Right lobe of liver (tissue), 6 donors: Measurements from ENCODE around the gene SH3RF1. TPM values are rescaled to one million over a fixed set of nuclear protein-coding genes. Genes with fewer than 3 reads are reported as not detected.
"Not testable (repeated sequence)": the region's sequence is repeated elsewhere in the genome, so short reads cannot be mapped to it uniquely, and the experiment has no call there.

Source experiments
- ATAC-seq, 4 donors: fragments of 200-7000 bp; cut with Tn5 transposase; one replicate each; pipeline ENCODE4 v1.9.1; 2020; ENCODE audit warnings: mild to moderate bottlenecking in 4 of 4, moderate library complexity in 4 of 4
- DNase-seq, 3 donors: peaks; one replicate each; pipeline ENCODE4 v3.0.0-alpha.2; 2020
- H3K27ac ChIP-seq, 3 donors: fragments of 200-600 bp; one replicate each; pipeline ENCODE4 v1.8.0; 2022
- H3K27me3 ChIP-seq, 2 donors: fragments of 200-600 bp; one replicate each; pipeline ENCODE4 v1.8.0; 2022
- H3K36me3 ChIP-seq, 4 donors: fragments of 200-600 bp; sonication (generic) in 1 of 4; one replicate each; pipeline versions ENCODE4 v1.5.1 to v1.8.0; 2017 to 2022; ENCODE audit warnings: control low read depth in 1 of 4
- H3K4me1 ChIP-seq, 4 donors: fragments of 200-600 bp; sonication (generic) in 1 of 4; one replicate each; pipeline versions ENCODE4 v1.5.1 to v1.8.0; 2017 to 2022; ENCODE audit warnings: control low read depth in 1 of 4
- H3K4me3 ChIP-seq, 3 donors: fragments of 200-600 bp; one replicate each; pipeline ENCODE4 v1.8.0; 2022
- H3K9me3 ChIP-seq, 4 donors: fragments of 200-600 bp; sonication (generic) in 1 of 4; one replicate each; pipeline versions ENCODE4 v1.5.1 to v1.8.0; 2017 to 2022; ENCODE audit warnings: control low read depth in 1 of 4
- CTCF ChIP-seq, 4 donors: fragments of 200-600 bp in 3 of 4; fragments of 450-650 bp in 1 of 4; IDR thresholded peaks; one replicate each; pipeline versions ENCODE4 v1.5.1 to v1.8.0; 2016 to 2022; ENCODE audit warnings: antibody characterized with exemption in 4 of 4, mild to moderate bottlenecking in 2 of 4
- POLR2A ChIP-seq: fragments of 450-650 bp; IDR thresholded peaks from one replicate; pipeline ENCODE4 v1.6.1; 2017; ENCODE audit warnings: antibody characterized with exemption, mild to moderate bottlenecking
- WGBS: methylation state at CpG from one replicate; pipeline ENCODE4 v1.1.6; 2018; ENCODE audit warnings: low coverage, low lambda C conversion rate; ENCODE audit not compliant: insufficient coverage; ENCODE audit errors: missing lambda C conversion rate; 5-methylcytosine and 5-hydroxymethylcytosine counted together
- intact Hi-C, 2 donors: fragments of 100-400 bp; cut with DNase I; formaldehyde crosslinking; loops; one replicate each; pipeline versions ENCODE4 v1.11.2 to v1.14.1; 2022
- total RNA-seq, 6 experiments: library from RNA; depleted of rRNA in 2 of 6; stranded (reverse); fragments of >200 nt in 2 of 6; fragmentation: NEBNext Ultra II Directional in 3 of 6; extraction: Animal tissue kit (Norgen Biotek cat#: 25700) in 3 of 6; gene quantifications; one replicate each; pipeline versions ENCODE4 v1.1.0 to v1.2.4, GENCODE V29; 2016 to 2023
- donor health status: DM: no; HTN: yes; CAD: no.
- donor health status: DM: no; HTN: no; CAD: no.
- donor health status: DM: no; HTN: no; CAD: no.
- donor health status: DM: no; HTN: yes; CAD: no.
- donor health status: DM: no; HTN: yes; CAD: no.

Gene SH3RF1
- total RNA-seq, 6 experiments from 2014 or later, result 5.5 to 11.0 (median 7.3) TPM

GRCh38 chr4:169293343-169294176 is 22.8 kb upstream of the SH3RF1 start:
- no peaks in the 10 kb centered on the region for H3K9me3 ChIP-seq
- intact Hi-C loops, result no loop called here
- no peaks in the 10 kb centered on the region for H3K4me1 ChIP-seq
- H3K27ac ChIP-seq, result no peak overlapping the region
- WGBS, result 40% methylated on average over 6 of the region's 6 CpGs
- ATAC-seq, result peak; percentile 17 to 50 (median 37)
- no peak for DNase-seq
- H3K36me3 ChIP-seq, result no peaks in the 10 kb centered on the region
- no peak for TF ChIP-seq POLR2A
- TF ChIP-seq CTCF (IDR thresholded peaks at IDR 0.05), result no peak
- H3K27me3 ChIP-seq, result no peaks in the 10 kb centered on the region
- H3K4me3 ChIP-seq, result no peak overlapping the region

- ATAC-seq, H3K4me1 ChIP-seq, H3K9me3 ChIP-seq, DNase-seq, H3K36me3 ChIP-seq, H3K27ac ChIP-seq, H3K4me3 ChIP-seq, H3K27me3 ChIP-seq, intact Hi-C loops: not testable (repeated sequence)
- WGBS, result 42% methylated on average over 2 of the region's 3 CpGs
Observed at GRCh38 chr4:169287983-169288382, 17.2 kb upstream of the SH3RF1 start.

GRCh38 chr4:169286562-169287301 is 16.0 kb upstream of the SH3RF1 start:
- no peaks in the 10 kb centered on the region for H3K36me3 ChIP-seq
- WGBS, result 81% methylated on average over 2 of the region's 3 CpGs
- ATAC-seq, result no peak
- no peak for DNase-seq
- TF ChIP-seq CTCF (IDR thresholded peaks at IDR 0.05), result no peak
- TF ChIP-seq POLR2A, result no peak
- H3K4me3 ChIP-seq, result no peak overlapping the region
- intact Hi-C loops, result no loop called here
- H3K4me1 ChIP-seq, result no peaks in the 10 kb centered on the region
- H3K9me3 ChIP-seq, result no peaks in the 10 kb centered on the region
- no peaks in the 10 kb centered on the region for H3K27me3 ChIP-seq
- H3K27ac ChIP-seq, result no peak overlapping the region

GRCh38 chr4:169283114-169283509 is 12.4 kb upstream of the SH3RF1 start:
- Histone ChIP-seq H3K4me1 (no peaks in the 10 kb centered on the region), H3K27me3 (no peaks in the 10 kb centered on the region), H3K9me3 (no peaks in the 10 kb centered on the region), H3K36me3 (no peaks in the 10 kb centered on the region), H3K27ac (no peak overlapping the region), H3K4me3 (no peak overlapping the region)
- intact Hi-C loops, result no loop called here
- no peak for DNase-seq
- ATAC-seq, result no peak
- no peak for TF ChIP-seq CTCF (IDR thresholded peaks at IDR 0.05)
- no peak for TF ChIP-seq POLR2A
- WGBS, result 74% methylated on average over 4 of the region's 4 CpGs
